H1 (cell line): Measurements from ENCODE around the gene SLC4A1. TPM values are rescaled to one million over a fixed set of nuclear protein-coding genes. Genes with fewer than 3 reads are reported as not detected.

Source experiments
- BRCA1 ChIP-seq: IDR thresholded peaks from 2 replicates; pipeline ENCODE4 v1.6.1; 2012; ENCODE audit warnings: low read depth, low read length, improper control_type of control experiment
- CHD7 ChIP-seq: fragments of 300-600 bp; sonication (generic); IDR thresholded peaks from 2 replicates; pipeline ENCODE4 v1.7.1; 2012; ENCODE audit warnings: low read length, moderate library complexity, mild to moderate bottlenecking, inconsistent platforms; ENCODE audit not compliant: insufficient replicate concordance
- E2F6 ChIP-seq: IDR thresholded peaks from 2 replicates; pipeline ENCODE4 v1.6.1; 2012; ENCODE audit warnings: inconsistent platforms
- EGR1 ChIP-seq: IDR thresholded peaks from 2 replicates; pipeline ENCODE4 v1.6.1; 2011; ENCODE audit warnings: low read depth, low read length, borderline replicate concordance
- FOSL1 ChIP-seq: IDR thresholded peaks from 2 replicates; pipeline ENCODE4 v1.6.1; 2011; ENCODE audit warnings: mild to moderate bottlenecking, low read depth, low read length, moderate library complexity; ENCODE audit not compliant: insufficient read depth
- JUND ChIP-seq: IDR thresholded peaks from 2 replicates; pipeline ENCODE4 v1.6.1; 2011; ENCODE audit warnings: mild to moderate bottlenecking, improper control_type of control experiment, low read length
- MAX ChIP-seq: IDR thresholded peaks from 2 replicates; pipeline ENCODE4 v1.6.1; 2012; ENCODE audit warnings: inconsistent platforms
- TAF1 ChIP-seq: IDR thresholded peaks from 2 replicates; pipeline ENCODE4 v1.6.1; 2011; ENCODE audit warnings: mild to moderate bottlenecking, low read depth, low read length
- TEAD4 ChIP-seq: IDR thresholded peaks from 2 replicates; pipeline ENCODE4 v1.6.1; 2012; ENCODE audit warnings: low read depth, low read length, inconsistent platforms, mixed read lengths
- polyA plus RNA-seq, 7 experiments: library from polyadenylated mRNA; depleted of rRNA in 3 of 7; stranded (reverse) in 5 of 7; unstranded in 2 of 7; fragments of >200 nt in 5 of 7; fragments of 200-250 nt in 2 of 7; gene quantifications; 1 replicate in 5 of 7; 2 replicates in 1 of 7; 4 replicates in 1 of 7; pipeline versions ENCODE4 v1.2.1 to v1.2.3, GENCODE V29; 2011 to 2013; ENCODE audit warnings: missing spikeins in 2 of 7, mixed read lengths in 2 of 7
- total RNA-seq: library from RNA; stranded (reverse); fragmentation: NEBNext Ultra II Directional; extraction: Animal tissue kit (Norgen Biotek cat#: 25700); gene quantifications from 2 replicates; pipeline ENCODE4 v1.2.1, GENCODE V29; 2021

Gene SLC4A1
- total and polyA plus RNA-seq, 2 of the 8 experiments (the other 6 are each of a cell fraction or from before 2014, with no cell fraction given), result 0.08 TPM; not detected in 1

GRCh38 chr17:44314869-44315661, 47.1 kb upstream of the SLC4A1 start (continued):
- TF ChIP-seq CHD7 (no peak), MAX (peak; percentile 34; the same call in 1 of the 2 replicates), E2F6 (peak; percentile 35; the same call in 1 of the 2 replicates), TEAD4 (no peak), EGR1 (no peak), FOSL1 (no peak), BRCA1 (peak; percentile 61), JUND (no peak), TAF1 (no peak)
